ENCODE measurements around the gene CRTAC1. TPM values are rescaled to one million over a fixed set of nuclear protein-coding genes. Genes with fewer than 3 reads are reported as not detected.

CRTAC1 gene
- total RNA-seq, 1 donor from 2014 or later: not detected

DNA sequence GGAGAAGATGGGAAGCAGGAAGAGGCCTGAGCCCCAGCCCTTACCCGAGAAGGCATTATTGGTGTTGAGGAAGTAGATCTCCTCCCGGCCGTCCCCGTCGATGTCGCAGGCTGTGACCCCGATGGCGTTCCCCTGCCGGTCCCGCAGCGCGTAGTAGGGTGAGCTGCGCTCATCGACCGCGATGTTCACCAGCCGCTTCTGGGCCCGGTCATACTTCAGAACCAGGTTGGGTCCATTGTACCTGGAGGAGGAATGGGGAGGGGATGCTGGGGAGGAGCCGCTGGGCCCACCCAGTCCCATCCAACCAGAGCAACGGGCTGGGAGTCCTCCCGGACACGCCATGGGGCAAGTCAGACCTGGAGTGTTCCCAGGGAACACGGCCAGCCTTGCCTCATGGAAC, 94.3 kb downstream of the CRTAC1 start:
- Mint-ChIP-seq H3K4me3 (no peak overlapping the region), H3K27me3 (peaks cover 3% of the 10 kb centered on the region), H3K27ac (no peak overlapping the region), H3K36me3 (ENCODE audit: low read depth) (no peaks in the 10 kb centered on the region), H3K4me1 (no peaks in the 10 kb centered on the region), H3K9me3 (no peaks in the 10 kb centered on the region)
- no peak for DNase-seq
- intact Hi-C loops (cut with micrococcal nuclease): no loop called here

DNA sequence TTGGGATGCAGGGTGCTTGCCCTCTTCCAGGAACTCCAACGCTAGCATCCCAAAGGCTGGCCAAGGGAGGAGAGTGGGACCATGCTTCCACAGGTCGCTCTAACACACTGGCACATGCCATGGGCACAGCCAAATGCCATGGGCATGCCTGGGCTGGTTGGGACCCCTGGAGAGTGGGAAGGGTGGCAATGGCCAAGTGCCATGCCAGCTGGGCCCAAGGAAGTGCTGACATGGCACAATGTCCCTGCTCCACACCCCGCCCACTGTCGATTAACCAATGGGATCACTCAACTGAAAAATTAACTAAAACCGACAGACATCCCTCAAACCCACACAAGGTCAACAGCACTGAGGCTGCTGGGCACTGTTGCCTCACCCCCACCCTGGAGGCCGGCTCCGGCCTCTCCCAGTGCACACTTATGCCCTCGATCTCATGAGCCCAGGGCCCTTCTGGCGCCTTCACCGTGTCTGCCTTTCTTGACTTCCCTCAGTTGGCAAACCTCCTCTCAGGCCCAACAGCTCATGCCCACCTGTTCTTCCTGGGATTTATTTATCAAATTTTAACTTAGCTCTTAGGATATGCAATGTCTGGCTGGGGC, 97.4 kb downstream of the CRTAC1 start:
- intact Hi-C loops (cut with micrococcal nuclease): no loop called here
- no peak overlapping the region for H3K4me3 Mint-ChIP-seq

DNA sequence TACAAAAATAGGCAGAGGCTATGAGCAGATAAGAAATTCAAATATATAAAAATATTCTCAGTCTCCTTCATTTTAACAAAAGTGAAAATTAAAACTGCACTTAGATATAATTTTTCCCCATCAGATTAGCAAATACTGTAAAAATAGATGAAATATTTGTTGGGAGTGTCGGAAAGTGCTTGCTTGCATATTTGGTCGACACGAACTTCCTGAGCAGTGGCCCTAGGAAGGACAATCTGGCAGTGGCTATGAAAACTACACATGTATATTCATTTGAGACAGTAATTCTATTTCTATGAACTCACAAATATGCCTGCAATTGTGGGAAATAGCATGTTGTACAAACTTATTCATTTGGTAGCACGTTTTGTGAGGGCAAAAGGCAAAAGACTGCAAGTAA, 99.4 kb downstream of the CRTAC1 start:
- Mint-ChIP-seq H3K27me3 (peaks cover 9% of the 10 kb centered on the region), H3K36me3 (ENCODE audit: low read depth) (no peaks in the 10 kb centered on the region), H3K4me1 (no peaks in the 10 kb centered on the region), H3K27ac (no peak overlapping the region), H3K4me3 (no peak overlapping the region), H3K9me3 (no peaks in the 10 kb centered on the region)
- intact Hi-C loops (cut with micrococcal nuclease): no loop called here
- DNase-seq: no peak

More for the DNA sequence above, 97.4 kb downstream of the CRTAC1 start:
- no peaks in the 10 kb centered on the region for H3K4me1 Mint-ChIP-seq
- H3K9me3 Mint-ChIP-seq: no peaks in the 10 kb centered on the region
- H3K27ac Mint-ChIP-seq: no peak overlapping the region
- no peaks in the 10 kb centered on the region for H3K36me3 Mint-ChIP-seq (ENCODE audit: low read depth)
- no peak for DNase-seq
- peaks cover 7% of the 10 kb centered on the region for H3K27me3 Mint-ChIP-seq

DNA sequence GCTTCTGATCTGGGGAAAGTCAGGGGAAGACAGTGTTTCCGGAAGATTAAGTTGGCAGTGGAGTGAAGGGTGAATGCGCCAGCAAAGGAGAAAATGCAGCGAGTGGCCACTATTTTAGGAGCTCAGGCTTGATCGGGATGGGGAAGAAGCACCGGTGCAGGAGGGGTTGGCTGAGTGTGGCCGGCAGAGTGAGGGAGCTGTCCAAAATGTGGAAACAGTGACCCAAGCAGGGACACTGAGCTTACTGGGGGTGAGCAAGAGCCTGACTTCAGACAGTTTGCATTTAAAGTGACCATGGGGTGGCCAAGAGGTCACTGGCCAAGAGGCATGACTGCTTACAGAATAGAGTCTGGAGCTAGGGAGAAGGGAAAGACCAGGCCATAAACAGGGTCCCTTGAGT, 101.5 kb downstream of the CRTAC1 start:
- Mint-ChIP-seq H3K9me3 (no peaks in the 10 kb centered on the region), H3K27ac (no peak overlapping the region), H3K27me3 (peaks cover 13% of the 10 kb centered on the region), H3K36me3 (ENCODE audit: low read depth) (no peaks in the 10 kb centered on the region), H3K4me1 (no peaks in the 10 kb centered on the region), H3K4me3 (no peak overlapping the region)
- intact Hi-C loops (cut with micrococcal nuclease): no loop called here
- DNase-seq: no peak

DNA sequence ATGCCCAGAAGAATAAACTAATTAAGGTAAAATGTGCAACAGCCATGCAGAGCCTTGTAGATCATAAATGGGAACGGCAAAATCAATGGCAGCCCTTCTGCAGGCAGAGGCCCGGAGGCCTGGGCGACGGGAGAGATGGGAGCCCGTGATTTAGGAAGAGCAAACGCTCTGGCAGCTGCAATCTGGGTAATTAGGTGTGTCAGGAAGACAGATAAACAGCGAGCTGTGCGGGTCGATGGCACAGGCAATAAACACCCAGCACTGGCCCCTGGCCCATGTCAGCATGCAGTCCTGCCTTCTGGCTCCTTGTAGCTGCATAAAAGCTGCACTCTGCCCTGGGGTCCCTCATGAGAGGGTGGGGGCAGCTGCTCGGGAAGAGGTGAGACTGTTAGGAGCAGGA, 102.8 kb downstream of the CRTAC1 start:
- Mint-ChIP-seq H3K27ac (no peak overlapping the region), H3K4me1 (no peaks in the 10 kb centered on the region), H3K36me3 (ENCODE audit: low read depth) (no peaks in the 10 kb centered on the region), H3K9me3 (no peaks in the 10 kb centered on the region), H3K27me3 (peaks cover 13% of the 10 kb centered on the region), H3K4me3 (no peak overlapping the region)
- intact Hi-C loops (cut with micrococcal nuclease): no loop called here
- no peak for DNase-seq

DNA sequence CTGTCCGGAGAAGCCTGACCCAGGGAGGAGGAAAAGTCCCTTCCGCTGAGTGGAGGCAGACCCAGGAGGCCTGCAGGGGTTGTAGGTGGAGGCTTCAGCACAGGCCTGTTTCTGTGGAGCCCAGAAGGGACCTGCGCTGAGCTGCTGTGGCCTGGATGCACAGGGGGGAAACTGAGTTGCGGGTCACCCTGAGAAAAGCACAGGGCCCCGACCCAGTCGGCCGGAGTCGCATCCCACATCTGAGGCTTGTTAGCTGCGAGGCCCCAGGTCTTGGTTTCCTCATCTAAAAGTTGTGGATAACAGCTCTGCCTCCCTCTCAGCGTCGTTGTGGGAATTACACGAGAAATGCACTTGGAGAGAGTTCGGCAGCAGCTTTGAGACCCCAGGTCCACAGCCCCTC, 104.4 kb downstream of the CRTAC1 start:
- intact Hi-C loops (cut with micrococcal nuclease): no loop called here
- H3K4me3 Mint-ChIP-seq: no peak overlapping the region
- H3K9me3 Mint-ChIP-seq: no peaks in the 10 kb centered on the region
- no peak for DNase-seq
- H3K4me1 Mint-ChIP-seq: no peaks in the 10 kb centered on the region
- H3K27me3 Mint-ChIP-seq: peaks cover 13% of the 10 kb centered on the region
- H3K36me3 Mint-ChIP-seq (ENCODE audit: low read depth): no peaks in the 10 kb centered on the region
- no peak overlapping the region for H3K27ac Mint-ChIP-seq

DNA sequence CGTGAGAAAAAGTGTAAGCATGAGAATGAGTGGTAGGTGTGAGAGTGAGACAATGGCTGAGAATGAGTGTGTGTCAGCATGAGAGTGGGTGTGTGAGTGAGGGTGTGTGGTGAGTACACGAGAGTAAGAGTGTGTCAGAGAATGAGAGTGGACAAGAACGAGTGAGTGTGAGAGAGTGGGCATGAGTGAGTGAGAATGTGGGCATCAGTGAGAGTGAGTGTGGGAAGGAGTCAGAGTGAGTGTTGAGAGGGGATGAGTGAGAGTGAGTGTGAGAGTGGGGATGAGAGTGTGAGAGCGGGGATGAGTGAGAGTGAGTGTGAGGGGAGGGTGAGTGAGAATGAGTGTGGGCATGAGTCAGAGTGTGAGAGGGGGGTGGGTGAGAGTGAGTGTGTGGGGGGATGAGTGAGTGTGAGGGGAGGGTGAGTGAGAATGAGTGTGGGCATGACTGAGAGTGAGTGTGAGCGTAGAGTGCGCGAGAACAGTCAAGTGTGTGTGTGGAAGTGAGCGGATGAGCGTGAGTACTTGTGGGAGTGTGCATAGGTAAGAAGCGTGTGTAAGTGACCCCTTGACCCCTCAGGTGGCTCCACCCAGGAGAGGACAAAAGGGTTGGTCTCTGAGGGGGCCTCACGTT, 105.0 kb downstream of the CRTAC1 start:
- Mint-ChIP-seq H3K9me3 (no peaks in the 10 kb centered on the region), H3K4me1 (no peaks in the 10 kb centered on the region), H3K4me3 (no peak overlapping the region), H3K27ac (no peak overlapping the region), H3K36me3 (ENCODE audit: low read depth) (no peaks in the 10 kb centered on the region), H3K27me3 (peaks cover 15% of the 10 kb centered on the region)
- intact Hi-C loops (cut with micrococcal nuclease): no loop called here
- DNase-seq: no peak

DNA sequence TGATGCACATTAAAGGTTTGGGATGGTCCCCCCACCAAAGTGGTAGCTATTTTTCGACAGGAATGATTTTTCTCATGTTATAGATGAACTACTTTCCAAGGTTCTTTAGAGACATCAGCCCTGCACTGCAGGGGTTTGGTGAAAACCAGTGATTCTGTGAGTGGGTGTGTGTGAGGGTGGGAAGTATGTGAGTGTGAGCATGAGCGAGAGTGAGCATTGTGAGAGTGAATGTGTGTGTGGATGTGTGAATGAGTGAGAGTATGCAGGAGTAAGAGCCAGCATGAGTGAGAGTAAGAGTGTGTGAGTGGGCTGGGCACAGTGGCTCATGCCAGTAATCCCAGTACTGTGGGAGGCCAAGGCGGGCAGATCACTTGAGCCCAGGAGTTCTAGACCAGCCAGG, 105.7 kb downstream of the CRTAC1 start:
- peaks cover 15% of the 10 kb centered on the region for H3K27me3 Mint-ChIP-seq
- H3K4me3 Mint-ChIP-seq: no peak overlapping the region
- H3K9me3 Mint-ChIP-seq: no peaks in the 10 kb centered on the region
- no peaks in the 10 kb centered on the region for H3K36me3 Mint-ChIP-seq (ENCODE audit: low read depth)
- intact Hi-C loops (cut with micrococcal nuclease): no loop called here
- no peak overlapping the region for H3K27ac Mint-ChIP-seq
- DNase-seq: no peak
- H3K4me1 Mint-ChIP-seq: no peaks in the 10 kb centered on the region

DNA sequence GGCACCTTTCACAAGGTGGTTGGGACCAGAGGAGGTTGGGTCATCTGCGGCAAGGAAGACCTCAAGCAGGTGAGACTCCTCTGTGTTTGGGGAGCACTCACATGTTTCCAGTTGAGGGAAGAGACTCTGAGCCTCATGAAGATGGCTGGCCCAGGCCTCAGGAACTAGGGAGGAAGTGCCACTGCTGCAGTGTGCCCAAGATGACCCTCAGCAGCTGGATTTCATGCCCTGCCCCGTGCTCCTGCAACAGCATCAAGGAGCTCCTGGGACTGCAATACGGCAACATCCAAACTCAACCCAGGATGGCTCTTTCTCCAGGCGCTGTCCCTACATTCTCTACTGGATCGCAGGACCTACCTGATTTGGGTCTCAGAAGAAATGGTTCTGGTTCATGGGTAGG, 106.9 kb downstream of the CRTAC1 start:
- Mint-ChIP-seq H3K4me1 (no peaks in the 10 kb centered on the region), H3K27ac (no peak overlapping the region), H3K27me3 (peaks cover 10% of the 10 kb centered on the region), H3K9me3 (no peaks in the 10 kb centered on the region), H3K4me3 (no peak overlapping the region), H3K36me3 (ENCODE audit: low read depth) (no peaks in the 10 kb centered on the region)
- intact Hi-C loops (cut with micrococcal nuclease): no loop called here
- DNase-seq: no peak

DNA sequence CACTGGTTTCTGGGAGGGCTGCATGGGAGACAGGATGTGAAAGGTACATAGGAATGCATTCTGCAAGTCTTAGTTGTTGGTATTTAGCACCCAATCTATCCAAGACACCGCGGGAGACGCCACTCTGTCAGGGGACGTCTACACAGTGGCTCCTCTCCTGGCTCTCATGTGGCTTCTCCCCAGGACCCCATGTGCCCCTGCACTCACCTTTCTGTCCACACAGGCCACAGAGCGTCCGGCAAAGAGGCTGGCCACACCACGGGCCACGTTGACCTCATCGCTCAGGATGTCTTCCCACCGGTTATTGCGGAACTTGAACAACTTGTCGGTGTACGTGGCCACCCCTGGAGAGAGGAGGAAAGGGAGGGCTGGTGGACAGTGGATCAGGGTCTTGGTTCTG, 107.4 kb downstream of the CRTAC1 start:
- Mint-ChIP-seq H3K4me1 (no peaks in the 10 kb centered on the region), H3K27me3 (peaks cover 13% of the 10 kb centered on the region), H3K4me3 (no peak overlapping the region), H3K36me3 (ENCODE audit: low read depth) (no peaks in the 10 kb centered on the region), H3K27ac (no peak overlapping the region), H3K9me3 (no peaks in the 10 kb centered on the region)
- no peak for DNase-seq
- intact Hi-C loops (cut with micrococcal nuclease): no loop called here

DNA sequence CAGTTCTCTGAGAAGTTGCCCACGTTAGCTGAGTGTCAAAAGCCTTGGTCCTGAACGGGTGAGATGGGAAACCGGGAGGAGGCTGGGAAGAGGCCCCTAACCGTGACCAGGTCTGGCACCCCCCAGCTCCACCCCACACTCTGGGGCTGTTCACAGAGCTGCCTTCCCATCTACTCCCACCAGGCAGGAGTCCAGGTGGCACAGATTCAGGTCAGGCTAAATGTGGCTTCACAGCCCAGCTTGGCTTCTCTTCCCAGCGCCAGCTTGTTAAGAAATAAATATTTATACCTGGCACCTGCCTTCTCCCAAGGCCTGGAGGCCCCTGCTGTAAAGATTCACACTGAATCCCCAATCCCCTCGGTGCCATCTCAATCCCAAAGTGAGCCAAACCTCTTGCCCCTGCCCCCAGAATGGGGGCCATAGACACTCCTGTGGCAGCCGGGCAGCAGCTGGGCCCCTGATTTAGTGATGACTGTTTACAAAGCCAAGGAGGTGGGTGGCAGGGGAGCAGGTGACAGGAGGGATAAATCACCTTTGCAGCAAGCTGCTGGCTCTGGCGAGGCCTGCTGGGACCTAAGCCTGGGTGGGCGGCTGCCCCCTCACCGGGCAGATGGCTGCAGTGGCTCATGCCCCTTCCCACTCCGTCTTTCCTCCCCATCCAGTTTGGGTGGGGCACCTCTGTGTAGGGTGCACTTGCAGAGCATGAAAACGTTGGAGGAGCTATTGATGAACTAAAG, 108.2 kb downstream of the CRTAC1 start:
- Mint-ChIP-seq H3K27me3 (peaks cover 12% of the 10 kb centered on the region), H3K27ac (no peak overlapping the region), H3K4me3 (no peak overlapping the region), H3K36me3 (ENCODE audit: low read depth) (no peaks in the 10 kb centered on the region), H3K4me1 (no peaks in the 10 kb centered on the region), H3K9me3 (no peaks in the 10 kb centered on the region)
- intact Hi-C loops (cut with micrococcal nuclease): no loop called here
- no peak for DNase-seq

DNA sequence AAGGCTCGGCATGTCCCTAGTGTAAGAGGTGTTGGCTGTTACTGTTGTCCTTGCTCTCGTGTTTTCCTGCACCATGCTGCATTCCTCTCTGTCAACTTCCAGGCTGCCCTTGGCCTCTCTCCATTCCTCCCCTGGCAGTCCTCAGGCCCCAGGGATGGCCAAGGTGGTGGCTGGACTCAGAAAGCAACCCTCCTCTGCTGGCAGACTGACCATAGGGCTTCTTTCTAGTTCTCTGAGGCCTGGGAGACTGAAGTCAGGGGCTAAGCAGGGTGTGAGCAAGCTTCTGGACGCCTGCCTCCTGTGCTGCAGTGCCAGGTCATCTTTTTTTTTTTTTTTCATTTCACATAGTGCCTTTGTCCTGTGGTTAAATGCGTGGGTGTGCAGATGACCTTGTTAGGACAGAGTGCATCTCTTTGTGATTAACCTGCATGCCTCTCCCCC, 108.8 kb downstream of the CRTAC1 start:
- no peak for DNase-seq
- Mint-ChIP-seq H3K4me1 (no peaks in the 10 kb centered on the region), H3K36me3 (ENCODE audit: low read depth) (no peaks in the 10 kb centered on the region), H3K9me3 (no peaks in the 10 kb centered on the region), H3K27me3 (peaks cover 14% of the 10 kb centered on the region), H3K4me3 (no peak overlapping the region), H3K27ac (no peak overlapping the region)
- intact Hi-C loops (cut with micrococcal nuclease): no loop called here

DNA sequence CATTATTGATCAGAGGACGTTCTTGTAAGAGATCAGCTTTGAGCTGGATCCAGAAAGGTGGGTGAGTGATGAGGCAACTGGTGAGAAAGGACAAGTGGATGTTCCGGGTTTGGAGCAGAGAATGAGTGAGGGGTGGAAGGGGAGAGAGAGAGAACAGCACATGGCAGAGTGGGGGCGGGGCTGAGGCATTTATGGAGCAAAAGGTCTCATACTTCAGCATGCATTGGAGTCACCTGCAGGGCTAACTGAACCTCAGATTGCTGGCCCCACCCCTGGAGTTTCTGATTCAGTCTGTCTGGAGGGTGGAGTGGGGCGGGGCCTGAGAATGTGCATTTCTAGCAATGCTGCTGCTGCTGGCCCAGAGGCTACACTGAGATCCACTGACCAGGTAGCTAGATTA, 109.6 kb downstream of the CRTAC1 start:
- Mint-ChIP-seq H3K27ac (no peak overlapping the region), H3K36me3 (ENCODE audit: low read depth) (no peaks in the 10 kb centered on the region), H3K4me1 (no peaks in the 10 kb centered on the region), H3K9me3 (no peaks in the 10 kb centered on the region), H3K4me3 (no peak overlapping the region), H3K27me3 (peaks cover 14% of the 10 kb centered on the region)
- intact Hi-C loops (cut with micrococcal nuclease): loop anchor here (1.0 kb wide), 1 partner anchor 35 kb away; no protein-coding TSS in a partner anchor
- DNase-seq: no peak

DNA sequence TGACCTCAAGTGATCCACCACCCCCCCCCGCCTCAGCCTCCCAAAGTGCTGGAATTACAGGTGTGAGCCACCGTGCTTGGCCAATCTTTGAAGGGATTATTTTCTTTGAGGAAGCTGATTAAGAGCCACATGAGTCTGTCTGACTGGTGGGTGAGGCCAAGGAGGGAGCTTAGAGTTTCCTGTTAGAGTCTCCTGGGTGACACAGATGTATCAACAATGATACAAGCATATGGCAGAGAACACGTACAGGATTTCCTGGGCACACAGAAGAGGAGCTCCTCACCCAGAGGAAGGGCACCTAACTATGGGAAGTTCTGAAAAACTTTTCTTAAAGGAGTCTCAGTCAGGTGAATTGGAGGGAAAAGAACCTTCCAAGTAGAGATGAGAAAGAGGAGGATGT, 111.4 kb downstream of the CRTAC1 start:
- Mint-ChIP-seq H3K27me3 (peaks cover 9% of the 10 kb centered on the region), H3K27ac (no peak overlapping the region), H3K4me3 (no peak overlapping the region), H3K36me3 (ENCODE audit: low read depth) (no peaks in the 10 kb centered on the region), H3K9me3 (no peaks in the 10 kb centered on the region), H3K4me1 (no peaks in the 10 kb centered on the region)
- intact Hi-C loops (cut with micrococcal nuclease): no loop called here
- no peak for DNase-seq
